ENCODE data around the gene FKBP7. TPM values are rescaled to one million over a fixed set of nuclear protein-coding genes. Genes with fewer than 3 reads are reported as not detected.
"Not testable (repeated sequence)": the region's sequence is repeated elsewhere in the genome, so short reads cannot be mapped to it uniquely, and the experiment has no call there.

The FKBP7 gene, protein sequence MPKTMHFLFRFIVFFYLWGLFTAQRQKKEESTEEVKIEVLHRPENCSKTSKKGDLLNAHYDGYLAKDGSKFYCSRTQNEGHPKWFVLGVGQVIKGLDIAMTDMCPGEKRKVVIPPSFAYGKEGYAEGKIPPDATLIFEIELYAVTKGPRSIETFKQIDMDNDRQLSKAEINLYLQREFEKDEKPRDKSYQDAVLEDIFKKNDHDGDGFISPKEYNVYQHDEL
- total RNA-seq (2014; rRNA removed; shearing (Covaris generic)): 31.2 and 33.5 TPM in 2 replicates
- polyA plus RNA-seq (2015; cell fraction: cytosol; rRNA removed): 19.1 and 19.8 TPM in 2 replicates
- polyA plus RNA-seq (2015; cell fraction: nucleus; rRNA removed): 3.7 and 6.4 TPM in 2 replicates

DNA sequence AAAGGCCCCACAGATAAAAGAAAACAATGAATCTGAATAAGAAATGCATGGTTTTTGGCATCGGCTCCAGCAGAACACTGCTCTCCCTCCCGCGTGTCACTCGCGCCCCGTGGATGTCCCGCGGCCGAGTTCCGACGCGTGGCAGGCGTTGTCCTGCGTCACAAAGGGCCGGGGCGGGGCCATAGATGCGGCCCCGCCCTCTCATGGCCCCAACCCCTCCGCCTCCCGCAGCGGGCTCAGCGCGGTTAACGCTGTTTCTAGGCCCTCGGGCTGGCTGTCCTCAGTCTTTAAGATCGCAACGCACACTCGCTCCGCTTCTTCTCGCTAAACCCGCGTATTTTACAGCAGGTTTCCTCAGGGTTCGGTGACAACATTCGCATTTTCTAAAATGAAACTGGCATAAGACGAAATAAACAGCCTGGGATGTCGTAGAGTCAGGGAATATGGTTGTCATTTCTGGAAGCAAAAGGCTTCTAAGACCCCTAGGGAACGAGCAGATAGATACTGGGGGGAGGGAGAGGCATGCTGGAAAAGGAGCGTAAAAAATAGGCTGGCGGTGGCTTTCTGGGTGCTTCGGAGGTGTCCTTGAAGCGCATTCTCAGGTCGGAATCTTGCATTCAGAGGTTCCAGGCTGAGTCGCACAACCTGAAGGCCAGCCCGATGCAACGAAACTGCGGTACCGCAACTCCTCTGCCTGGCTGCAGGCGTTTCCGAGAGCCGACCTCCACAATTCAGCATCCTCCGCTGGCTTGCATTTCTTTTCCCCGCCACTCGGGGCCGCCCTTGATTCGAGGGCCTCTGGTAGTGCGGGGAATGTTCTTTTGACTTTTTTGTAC lies at the start of gene FKBP7:
FKBP7 (minus strand) TSS at position 162 of the 836 bp plus-strand sequence; CDS start at position 61, 101 bp downstream.
- DNase-seq (ENCODE audit: low read depth, low spot score): peak; percentile 87
- in situ Hi-C loops (cut with HindIII; ENCODE audit: low pct_unique_long_range_greater_than_20kb, low sequenced_read_pairs): no loop called here

DNA sequence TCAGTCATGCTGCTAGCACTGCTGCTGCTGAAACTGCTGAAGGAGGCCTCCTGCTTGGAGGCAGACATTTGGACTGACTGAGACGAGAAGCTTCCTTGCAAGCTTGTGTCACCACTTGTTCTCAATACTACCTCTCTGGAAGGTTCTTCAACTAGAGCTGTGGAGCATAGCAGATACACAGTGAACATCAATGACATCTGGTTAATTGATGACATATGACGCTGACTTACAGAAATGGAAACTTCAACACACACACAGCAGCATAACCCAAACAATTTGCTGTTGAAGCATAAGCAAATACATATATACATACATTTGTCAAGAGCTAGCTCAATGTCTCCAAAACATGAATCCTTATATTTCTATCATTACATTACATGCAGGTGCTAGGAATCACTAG lies 49.2 kb upstream of the FKBP7 start:
- in situ Hi-C loops (cut with HindIII; ENCODE audit: low pct_unique_long_range_greater_than_20kb, low sequenced_read_pairs): no loop called here
- DNase-seq (ENCODE audit: low read depth, low spot score): no peak

DNA sequence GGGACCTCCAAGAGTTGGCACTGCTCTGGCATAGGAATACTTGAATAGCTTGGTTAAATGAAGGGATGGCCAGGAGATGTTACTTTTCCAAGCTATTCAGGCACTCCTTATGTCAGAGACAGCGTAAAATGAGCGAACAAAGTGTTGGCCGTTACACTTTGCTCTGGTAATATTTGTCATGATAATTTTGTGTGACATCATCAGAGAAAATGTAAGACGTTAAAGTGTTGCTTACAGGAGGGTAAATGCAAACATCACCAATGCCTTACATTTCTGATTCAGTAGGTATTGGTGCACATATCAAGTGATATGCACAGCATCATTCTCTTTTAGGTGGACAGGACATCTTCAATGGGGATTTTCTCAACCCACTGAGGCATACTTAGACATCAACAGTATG lies 47.9 kb upstream of the FKBP7 start:
- in situ Hi-C loops (cut with HindIII; ENCODE audit: low pct_unique_long_range_greater_than_20kb, low sequenced_read_pairs): no loop called here
- DNase-seq (ENCODE audit: low read depth, low spot score): no peak

DNA sequence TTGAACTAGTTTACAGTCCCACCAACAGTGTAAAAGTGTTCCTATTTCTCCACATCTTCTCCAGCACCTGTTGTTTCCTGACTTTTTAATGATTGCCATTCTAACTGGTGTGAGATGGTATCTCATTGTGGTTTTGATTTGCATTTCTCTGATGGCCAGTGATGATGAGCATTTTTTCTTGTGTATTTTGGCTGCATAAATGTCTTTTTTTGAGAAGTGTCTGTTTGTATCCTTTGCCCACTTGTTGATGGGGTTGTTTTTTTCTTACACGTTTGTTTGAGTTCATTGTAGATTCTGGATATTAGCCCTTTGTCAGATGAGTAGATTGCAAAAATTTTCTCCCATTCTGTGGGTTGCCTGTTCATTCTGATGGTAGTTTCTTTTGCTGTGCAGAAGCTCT lies 47.1 kb upstream of the FKBP7 start:
- DNase-seq (ENCODE audit: low read depth, low spot score); in situ Hi-C loops (cut with HindIII; ENCODE audit: low pct_unique_long_range_greater_than_20kb, low sequenced_read_pairs): not testable (repeated sequence)

DNA sequence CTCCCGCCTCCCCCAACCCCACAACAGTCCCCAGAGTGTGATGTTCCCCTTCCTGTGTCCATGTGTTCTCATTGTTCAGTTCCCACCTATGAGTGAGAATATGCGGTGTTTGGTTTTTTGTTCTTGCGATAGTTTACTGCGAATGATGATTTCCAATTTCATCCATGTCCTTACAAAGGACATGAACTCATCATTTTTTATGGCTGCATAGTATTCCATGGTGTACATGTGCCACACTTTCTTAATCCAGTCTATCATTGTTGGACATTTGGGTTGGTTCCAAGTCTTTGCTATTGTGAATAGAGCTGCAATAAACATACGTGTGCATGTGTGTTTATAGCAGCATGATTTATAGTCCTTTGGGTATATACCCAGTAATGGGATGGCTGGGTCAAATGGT lies 46.6 kb upstream of the FKBP7 start:
- DNase-seq (ENCODE audit: low read depth, low spot score); in situ Hi-C loops (cut with HindIII; ENCODE audit: low pct_unique_long_range_greater_than_20kb, low sequenced_read_pairs): not testable (repeated sequence)

DNA sequence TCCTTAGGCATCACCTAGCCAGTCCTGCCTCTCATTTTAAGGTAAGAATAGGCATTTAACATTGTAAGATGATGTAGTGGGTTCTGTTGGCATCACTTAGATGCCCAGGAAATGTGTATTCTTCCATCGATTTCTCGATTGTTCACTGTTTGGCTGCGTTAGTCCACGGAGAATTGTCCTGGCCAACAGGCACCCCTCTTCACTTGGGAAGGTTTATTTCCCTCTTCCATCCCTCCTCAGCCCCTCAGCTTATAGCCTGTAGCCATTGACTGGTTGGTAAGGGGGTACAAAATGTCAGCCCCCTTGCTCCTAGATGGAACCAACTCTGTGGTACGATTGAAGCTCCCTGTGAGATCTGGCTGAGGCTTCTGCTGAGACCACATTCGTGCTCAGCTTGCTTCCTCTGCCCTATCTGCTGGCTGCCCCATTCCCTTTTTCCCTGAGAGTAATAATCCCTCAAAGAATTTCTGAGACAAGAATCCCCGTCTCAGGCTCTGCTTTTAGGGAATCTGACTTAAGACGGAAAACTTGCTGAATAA lies 45.3 kb upstream of the FKBP7 start:
- DNase-seq (ENCODE audit: low read depth, low spot score): no peak
- in situ Hi-C loops (cut with HindIII; ENCODE audit: low pct_unique_long_range_greater_than_20kb, low sequenced_read_pairs): no loop called here

DNA sequence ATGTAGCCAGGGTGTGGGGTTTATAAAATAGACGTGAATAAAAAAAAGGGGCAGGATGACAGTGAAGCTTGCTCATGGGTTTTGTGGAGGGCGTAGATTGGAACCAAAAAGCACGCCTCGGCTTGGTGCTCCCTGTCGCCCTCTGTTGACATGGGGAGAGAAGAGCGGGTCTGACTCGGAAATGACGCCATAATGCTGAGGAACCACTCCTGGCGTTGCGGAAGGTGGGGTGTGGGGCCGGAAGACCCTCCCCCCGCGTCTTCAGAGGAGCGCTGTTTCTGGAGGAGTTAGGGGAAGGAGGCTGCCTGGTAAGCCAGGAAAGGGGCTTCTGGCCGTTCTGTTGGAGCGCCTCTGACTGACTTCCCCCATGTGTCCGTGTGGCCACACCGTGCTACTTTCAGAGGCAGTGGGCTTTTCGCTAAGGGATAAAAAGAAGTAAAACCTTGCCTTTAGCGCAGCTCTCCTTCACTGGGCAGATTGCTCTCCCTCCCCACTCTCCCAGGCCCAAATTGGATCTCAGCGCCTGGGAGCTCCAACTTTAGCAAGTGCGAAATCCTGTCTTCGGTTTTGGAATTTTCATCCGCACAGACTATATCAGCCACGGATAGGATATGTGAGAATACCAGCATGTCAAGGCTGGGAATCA lies 44.7 kb upstream of the FKBP7 start:
- in situ Hi-C loops (cut with HindIII; ENCODE audit: low pct_unique_long_range_greater_than_20kb, low sequenced_read_pairs): no loop called here
- peak; percentile 91 for DNase-seq (ENCODE audit: low read depth, low spot score)

DNA sequence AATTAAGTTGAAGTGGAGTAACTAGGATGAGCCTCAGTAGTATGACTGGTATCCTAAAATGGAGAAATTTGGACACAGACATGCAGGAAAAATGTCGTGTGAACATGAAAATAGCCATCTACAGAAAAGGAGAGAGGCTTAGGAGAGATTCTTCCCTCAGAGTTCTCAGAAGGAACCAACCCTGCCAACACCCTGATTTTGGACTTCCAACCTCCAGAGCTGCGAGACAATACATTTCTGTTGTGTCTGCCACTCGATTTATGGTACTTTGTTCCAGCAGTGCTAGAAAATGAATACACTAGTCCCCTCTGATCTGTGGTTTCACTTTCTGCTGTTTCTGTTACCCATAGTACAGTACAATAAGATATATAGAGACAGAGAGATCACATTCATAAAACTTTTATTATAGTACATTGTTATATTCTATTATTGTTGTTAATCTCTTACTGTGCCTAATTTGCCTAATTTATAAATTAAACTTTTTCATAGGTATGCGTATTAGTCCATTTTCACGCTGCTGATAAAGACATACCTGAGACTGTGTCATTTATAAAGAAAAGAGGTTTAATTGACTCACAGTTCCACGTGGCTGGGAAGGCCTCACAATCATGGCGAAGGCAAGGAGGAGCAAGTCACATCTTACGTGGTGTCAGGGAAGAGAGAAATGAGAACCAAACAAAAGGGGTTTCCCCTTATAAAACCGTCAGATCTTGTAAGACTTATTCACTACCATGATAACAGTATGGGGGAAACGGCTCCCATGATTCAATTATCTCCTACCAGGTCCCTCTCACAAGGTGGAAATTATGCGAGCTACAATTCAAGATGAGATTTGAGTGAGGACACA lies 43.1 kb upstream of the FKBP7 start:
- no peak for DNase-seq (ENCODE audit: low read depth, low spot score)

DNA sequence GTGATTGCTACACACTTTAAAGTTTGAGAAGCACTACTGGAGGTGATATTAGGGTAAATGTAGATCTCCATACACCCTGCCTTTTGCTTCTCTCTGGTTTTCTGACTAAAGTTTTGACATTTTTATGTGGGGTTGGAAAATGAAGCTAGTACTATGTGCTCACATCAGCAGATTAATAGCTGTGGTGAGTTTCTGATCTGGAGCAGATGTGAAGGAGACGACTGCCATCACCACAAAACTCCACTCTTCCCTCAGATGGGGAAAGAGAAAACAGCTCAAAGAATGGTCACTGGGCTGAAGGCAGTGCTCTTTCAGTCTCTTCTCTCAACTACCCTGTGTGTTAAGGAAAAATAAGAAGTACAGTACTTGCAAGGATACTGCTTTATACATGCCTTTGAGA lies 39.1 kb upstream of the FKBP7 start:
- no peak for DNase-seq (ENCODE audit: low read depth, low spot score)
- in situ Hi-C loops (cut with HindIII; ENCODE audit: low pct_unique_long_range_greater_than_20kb, low sequenced_read_pairs): no loop called here

More for the DNA sequence above, 43.1 kb upstream of the FKBP7 start:
- in situ Hi-C loops (cut with HindIII; ENCODE audit: low pct_unique_long_range_greater_than_20kb, low sequenced_read_pairs): no loop called here

DNA sequence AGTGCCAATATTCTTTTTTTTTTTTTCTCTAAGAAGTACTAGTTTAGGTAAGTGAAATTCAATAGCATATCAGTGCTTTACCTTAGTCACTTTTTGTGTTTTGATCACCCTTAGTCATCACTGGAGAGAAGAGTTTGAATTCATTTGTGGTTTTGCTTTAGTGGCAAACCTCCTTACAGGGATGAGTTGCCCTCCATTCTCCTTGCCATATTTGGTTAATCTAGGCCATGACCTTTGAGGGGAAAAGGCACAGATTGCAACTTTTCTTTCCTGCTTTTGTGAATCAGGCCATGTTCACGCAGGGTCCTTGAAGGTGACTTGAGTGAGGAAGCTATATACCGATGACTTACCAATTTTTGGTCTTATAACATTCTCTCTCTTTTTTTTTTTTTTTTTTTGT lies 36.3 kb upstream of the FKBP7 start:
- no peak for DNase-seq (ENCODE audit: low read depth, low spot score)
- in situ Hi-C loops (cut with HindIII; ENCODE audit: low pct_unique_long_range_greater_than_20kb, low sequenced_read_pairs): no loop called here

DNA sequence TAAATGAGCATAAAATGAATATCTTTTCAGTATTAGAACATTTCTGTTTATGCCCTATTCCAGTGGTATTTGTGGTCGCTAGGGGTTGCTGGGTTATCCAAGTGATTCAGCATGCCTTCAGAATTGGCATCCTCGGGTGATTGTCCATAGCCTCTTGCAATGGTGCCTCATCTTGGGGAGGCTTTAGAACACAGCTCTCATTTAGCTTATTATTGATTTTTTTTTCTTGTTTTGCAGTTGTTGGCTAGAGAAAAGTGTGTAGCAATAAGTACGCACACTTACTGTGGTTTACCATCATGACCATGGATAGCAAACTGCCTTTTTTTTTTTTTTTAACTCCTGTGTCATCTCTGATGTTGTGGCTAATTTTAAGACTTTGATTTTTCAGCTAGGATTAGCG lies 35.5 kb upstream of the FKBP7 start:
- DNase-seq (ENCODE audit: low read depth, low spot score): no peak
- in situ Hi-C loops (cut with HindIII; ENCODE audit: low pct_unique_long_range_greater_than_20kb, low sequenced_read_pairs): no loop called here

DNA sequence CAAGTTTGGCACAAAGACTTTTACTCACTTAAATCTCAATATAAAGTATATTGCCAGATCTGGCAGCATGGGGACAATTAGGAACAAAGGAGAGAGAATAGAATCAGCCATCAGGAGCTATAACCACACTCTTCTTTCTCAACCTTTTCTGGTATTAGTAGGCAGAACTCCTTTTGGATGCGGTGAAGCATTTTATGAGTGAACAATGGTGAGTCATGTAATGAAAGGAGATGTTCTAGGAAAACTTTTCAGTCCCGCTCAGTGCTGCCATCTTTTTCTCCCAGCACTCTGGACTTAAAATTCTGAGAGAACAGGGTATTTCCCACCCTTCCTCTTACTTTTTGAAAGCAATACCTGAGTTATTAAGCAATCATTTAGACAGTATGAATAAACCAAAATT lies 34.1 kb upstream of the FKBP7 start:
- DNase-seq (ENCODE audit: low read depth, low spot score): no peak
- in situ Hi-C loops (cut with HindIII; ENCODE audit: low pct_unique_long_range_greater_than_20kb, low sequenced_read_pairs): no loop called here

DNA sequence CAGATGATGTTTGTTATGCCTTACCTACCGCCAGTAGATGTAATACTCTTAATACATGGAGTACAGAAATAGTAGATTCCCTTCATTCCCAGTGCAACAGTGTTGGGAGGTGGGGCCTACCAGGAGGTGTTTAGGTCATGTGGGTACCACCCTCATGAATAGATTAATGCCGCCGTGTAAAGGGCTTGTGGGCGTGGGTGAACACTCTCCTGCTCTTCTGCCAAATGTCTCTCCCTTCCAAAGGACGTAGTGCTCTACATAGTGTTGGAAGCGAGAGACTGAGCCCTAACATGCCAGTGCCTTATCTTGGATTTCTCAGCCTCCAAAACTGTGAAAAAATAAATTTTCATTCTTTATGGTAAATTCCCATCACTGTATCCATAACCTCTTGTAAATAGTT lies 32.0 kb upstream of the FKBP7 start:
- in situ Hi-C loops (cut with HindIII; ENCODE audit: low pct_unique_long_range_greater_than_20kb, low sequenced_read_pairs): no loop called here
- no peak for DNase-seq (ENCODE audit: low read depth, low spot score)

DNA sequence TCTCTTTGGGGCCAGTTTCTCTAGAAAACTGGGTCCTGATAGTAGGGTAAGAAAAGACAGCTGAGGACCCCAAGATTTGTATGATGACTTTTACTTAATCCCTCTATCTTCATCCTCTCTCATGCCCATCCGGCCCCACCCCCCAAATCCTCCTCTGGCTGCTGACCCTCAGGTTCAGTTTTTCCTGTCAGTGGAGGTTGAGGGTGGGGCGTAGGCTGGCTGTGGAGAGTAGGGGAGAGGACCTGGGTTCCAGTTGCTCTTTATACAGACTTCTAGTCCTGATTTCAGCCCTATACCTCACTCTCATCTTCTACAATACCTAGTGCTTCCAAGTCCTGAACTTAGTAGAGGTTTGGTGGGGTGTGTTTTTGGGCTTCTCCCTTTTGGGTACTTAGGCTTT lies 30.2 kb upstream of the FKBP7 start:
- in situ Hi-C loops (cut with HindIII; ENCODE audit: low pct_unique_long_range_greater_than_20kb, low sequenced_read_pairs): no loop called here
- no peak for DNase-seq (ENCODE audit: low read depth, low spot score)

DNA sequence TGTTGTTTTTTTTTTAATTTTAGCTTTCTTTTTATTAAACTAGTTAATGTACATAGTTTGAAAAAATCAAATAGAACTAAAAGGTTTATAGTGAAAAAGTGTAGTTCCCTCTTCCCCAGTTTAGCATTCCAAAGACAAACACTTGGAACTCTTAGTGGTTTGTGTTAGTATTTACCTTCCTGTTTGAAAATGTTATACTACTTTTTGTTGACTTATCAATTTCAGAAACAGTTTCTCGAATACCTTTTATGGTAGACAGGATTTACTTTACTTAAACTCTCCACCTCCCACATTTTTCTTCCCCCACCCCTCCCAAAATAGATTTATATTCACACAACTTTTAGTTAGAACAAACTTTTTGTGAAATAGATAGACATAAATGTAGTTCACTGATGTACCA lies 28.5 kb upstream of the FKBP7 start:
- DNase-seq (ENCODE audit: low read depth, low spot score): no peak
- in situ Hi-C loops (cut with HindIII; ENCODE audit: low pct_unique_long_range_greater_than_20kb, low sequenced_read_pairs): no loop called here

DNA sequence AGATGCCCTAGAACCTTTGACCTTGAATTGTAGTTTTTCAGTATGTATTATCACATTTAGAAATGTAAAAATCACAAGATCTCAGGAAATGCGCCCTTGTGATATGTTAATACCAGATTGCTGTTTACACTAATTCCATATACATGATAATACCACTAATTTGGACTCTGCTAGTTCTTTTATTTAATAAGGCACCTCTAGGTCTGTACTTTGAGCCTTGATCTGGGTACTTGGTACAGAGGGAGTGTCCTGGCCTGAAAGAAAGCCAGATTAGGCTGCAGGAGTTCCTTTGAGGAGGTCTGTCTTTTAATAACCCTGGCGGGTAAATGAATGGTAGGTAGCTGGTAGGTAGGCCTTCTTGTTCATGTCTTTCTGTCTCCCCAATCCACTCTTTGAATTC lies 28.1 kb upstream of the FKBP7 start:
- in situ Hi-C loops (cut with HindIII; ENCODE audit: low pct_unique_long_range_greater_than_20kb, low sequenced_read_pairs): no loop called here
- no peak for DNase-seq (ENCODE audit: low read depth, low spot score)

DNA sequence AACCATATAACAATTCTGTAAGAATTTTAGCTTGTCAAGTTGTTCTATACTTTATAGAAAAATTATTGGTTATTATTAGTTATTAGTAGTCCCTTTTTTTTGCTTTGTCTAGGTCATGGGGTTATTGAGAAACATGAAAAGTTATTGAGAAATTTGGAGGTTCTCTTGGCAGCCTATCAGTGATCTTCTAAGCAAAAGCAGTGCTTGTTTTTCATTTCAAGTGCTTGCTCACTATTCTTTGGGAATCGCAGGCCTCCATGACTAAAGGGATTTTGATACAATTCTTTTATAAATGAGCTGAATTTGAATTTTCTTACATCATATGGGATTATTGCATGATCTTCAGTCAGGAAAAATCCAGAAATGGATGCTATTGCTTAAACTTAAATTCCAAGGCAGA lies 27.7 kb upstream of the FKBP7 start:
- in situ Hi-C loops (cut with HindIII; ENCODE audit: low pct_unique_long_range_greater_than_20kb, low sequenced_read_pairs): no loop called here
- DNase-seq (ENCODE audit: low read depth, low spot score): no peak

Data from SK-MEL-5 (cell line).